AG04449 (cell line): Measurements from ENCODE around the gene ANKRD33B.
"Not testable (repeated sequence)": the region's sequence is repeated elsewhere in the genome, so short reads cannot be mapped to it uniquely, and the experiment has no call there.

Experiments used
- CTCF ChIA-PET: fragments of 350-600 bp; formaldehyde crosslinking; extraction: SDS; loops from one replicate; lab custom pipeline; 2021; ENCODE audit warnings: antibody characterized with exemption; lab: Yijun Ruan, JAX
- POLR2A ChIA-PET: fragments of 400-600, 350-600 bp; formaldehyde crosslinking; extraction: SDS; loops from one replicate; lab custom pipeline; 2020; ENCODE audit warnings: antibody characterized with exemption, inconsistent platforms; lab: Yijun Ruan, JAX
- DNase-seq: peaks from one replicate; pipeline ENCODE4 v3.0.0-alpha.2; 2010; ENCODE audit warnings: low read depth, low spot score
- H3K4me3 ChIP-seq: 2 replicates; pipeline ENCODE4 v1.5.1; 2011; ENCODE audit warnings: low read depth, mild to moderate bottlenecking, control low read depth, low read length
- CTCF ChIP-seq: IDR thresholded peaks from one replicate; pipeline ENCODE4 v1.5.1; 2011; ENCODE audit warnings: mild to moderate bottlenecking, moderate library complexity, low read length, control low read depth, inconsistent platforms; ENCODE audit not compliant: insufficient read depth; ENCODE audit errors: missing control alignments

ANKRD33B gene

GRCh38 chr5:10629682-10630081 is 65.8 kb downstream of the ANKRD33B start:
- DNase-seq: no peak
- TF ChIP-seq CTCF: no peak
- CTCF ChIA-PET: interaction anchor here (0.6 to 6.6 kb wide), 10 partner anchors 9 to 177 kb away, joined by 3 to 256 read pairs (median 6); no protein-coding TSS in a partner anchor
- H3K4me3 ChIP-seq: no peak overlapping the region
- POLR2A ChIA-PET: no interaction called here

- no peak for TF ChIP-seq CTCF
- no peak for DNase-seq
- CTCF ChIA-PET: interaction anchor here (1.1 to 6.6 kb wide), 7 partner anchors 14 to 178 kb away, joined by 3 to 256 read pairs (median 8); no protein-coding TSS in a partner anchor
- POLR2A ChIA-PET: no interaction called here
- no peak overlapping the region for H3K4me3 ChIP-seq
These were observed 66.3 kb downstream of the ANKRD33B start for GRCh38 chr5:10630126-10630525.

- DNase-seq, POLR2A ChIA-PET, H3K4me3 ChIP-seq: not testable (repeated sequence)
- CTCF ChIA-PET: interaction anchor here (1.2 to 6.6 kb wide), 2 partner anchors 176 to 178 kb away, joined by 3 to 256 read pairs; no protein-coding TSS in a partner anchor
These were observed 66.9 kb downstream of the ANKRD33B start for GRCh38 chr5:10630744-10631143.

- TF ChIP-seq CTCF: no peak
- ChIA-PET CTCF (interaction anchor here (1.0 to 1.2 kb wide), 2 partner anchors 177 to 178 kb away, joined by 3 read pairs; no protein-coding TSS in a partner anchor), POLR2A (no interaction called here)
- no peak for DNase-seq
- H3K4me3 ChIP-seq: no peak overlapping the region
These were observed 67.6 kb downstream of the ANKRD33B start for GRCh38 chr5:10631316-10631996.

- no peak for TF ChIP-seq CTCF
- no peak for DNase-seq
- H3K4me3 ChIP-seq: no peak overlapping the region
- POLR2A ChIA-PET: interaction anchor here (0.6 kb wide), 1 partner anchor 89 kb away, joined by 3 read pairs; no protein-coding TSS in a partner anchor
- CTCF ChIA-PET: interaction anchor here (1.0 to 2.7 kb wide), 3 partner anchors 177 to 180 kb away, joined by 3 to 12 read pairs (median 3); no protein-coding TSS in a partner anchor
These were observed 68.4 kb downstream of the ANKRD33B start for GRCh38 chr5:10632110-10632761.

GRCh38 chr5:10633271-10634049 is 69.6 kb downstream of the ANKRD33B start:
- TF ChIP-seq CTCF: no peak
- no peak overlapping the region for H3K4me3 ChIP-seq
- ChIA-PET CTCF (interaction anchor here (1.0 to 2.7 kb wide), 2 partner anchors 61 to 181 kb away, joined by 3 to 12 read pairs; no protein-coding TSS in a partner anchor), POLR2A (no interaction called here)
- DNase-seq: no peak
